IPS-11a (cell line): ENCODE data around the gene BPGM.
"Not testable (repeated sequence)": the region's sequence is repeated elsewhere in the genome, so short reads cannot be mapped to it uniquely, and the experiment has no call there.

ENCODE experiments used
- H3K4me3 ChIP-seq: one replicate; pipeline ENCODE4 v1.5.1; 2013; ENCODE audit warnings: low read depth, low read length, control low read depth

The BPGM gene

GRCh38 chr7:134662166-134662870 is 15.7 kb downstream of the BPGM start:
- no peak overlapping the region for H3K4me3 ChIP-seq

- no peak overlapping the region for H3K4me3 ChIP-seq
Observed at GRCh38 chr7:134662871-134663205, 16.2 kb downstream of the BPGM start.

GRCh38 chr7:134665045-134665444 is 18.4 kb downstream of the BPGM start:
- not testable (repeated sequence) for H3K4me3 ChIP-seq

GRCh38 chr7:134667899-134668298 is 21.2 kb downstream of the BPGM start:
- no peak overlapping the region for H3K4me3 ChIP-seq

GRCh38 chr7:134669388-134669787 is 22.7 kb downstream of the BPGM start:
- H3K4me3 ChIP-seq = no peak overlapping the region

GRCh38 chr7:134669845-134670373 is 23.3 kb downstream of the BPGM start:
- no peak overlapping the region for H3K4me3 ChIP-seq

- no peak overlapping the region for H3K4me3 ChIP-seq
Observed at GRCh38 chr7:134671609-134672008, 25.0 kb downstream of the BPGM start.

- no peak overlapping the region for H3K4me3 ChIP-seq
Observed at GRCh38 chr7:134674424-134674823, 27.8 kb downstream of the BPGM start.

GRCh38 chr7:134676743-134677142 is 30.1 kb downstream of the BPGM start:
- no peak overlapping the region for H3K4me3 ChIP-seq

- H3K4me3 ChIP-seq = no peak overlapping the region
Observed at GRCh38 chr7:134678115-134678514, 31.5 kb downstream of the BPGM start.

- no peak overlapping the region for H3K4me3 ChIP-seq
Observed at GRCh38 chr7:134679006-134679405, 32.4 kb downstream of the BPGM start.

- no peak overlapping the region for H3K4me3 ChIP-seq
Observed at GRCh38 chr7:134684165-134684564, 37.5 kb downstream of the BPGM start.

GRCh38 chr7:134685250-134685649 is 38.6 kb downstream of the BPGM start:
- H3K4me3 ChIP-seq = no peak overlapping the region

GRCh38 chr7:134686786-134687185 is 40.1 kb downstream of the BPGM start:
- no peak overlapping the region for H3K4me3 ChIP-seq

GRCh38 chr7:134689550-134689949 is 42.9 kb downstream of the BPGM start:
- not testable (repeated sequence) for H3K4me3 ChIP-seq

- no peak overlapping the region for H3K4me3 ChIP-seq
Observed at GRCh38 chr7:134690016-134690415, 43.4 kb downstream of the BPGM start.

GRCh38 chr7:134690614-134691504 is 44.2 kb downstream of the BPGM start:
- H3K4me3 ChIP-seq = no peak overlapping the region

GRCh38 chr7:134691546-134692343 is 45.1 kb downstream of the BPGM start:
- no peak overlapping the region for H3K4me3 ChIP-seq

GRCh38 chr7:134692344-134692705 is 45.7 kb downstream of the BPGM start:
- no peak overlapping the region for H3K4me3 ChIP-seq

GRCh38 chr7:134693256-134693655 is 46.6 kb downstream of the BPGM start:
- no peak overlapping the region for H3K4me3 ChIP-seq

- no peak overlapping the region for H3K4me3 ChIP-seq
Observed at GRCh38 chr7:134694299-134694698, 47.6 kb downstream of the BPGM start.
